ENCODE measurements around the gene MED27. TPM values are rescaled to one million over a fixed set of nuclear protein-coding genes. Genes with fewer than 3 reads are reported as not detected.

MED27 gene
- polyA plus RNA-seq (2012; ENCODE audit: missing spikeins), result 19.4 TPM

GRCh38 chr9:132079391-132080091 lies at the start of gene MED27:
TSS of gene MED27 (minus strand) at chr9:132079867. CDS start at chr9:132079844, 23 bp downstream.
- FAIRE-seq (peak; percentile 98), DNase-seq (ENCODE audit: insufficient read length) (peak; percentile 83)
- TF ChIP-seq POLR2A (IDR thresholded peaks at IDR 0.05; ENCODE audit: low read depth, low read length), result peak; percentile 60; the same call in 1 of the 2 replicates
- peak; percentile 58; the same call in 1 of the 2 replicates for TF ChIP-seq POLR2AphosphoS5 (IDR thresholded peaks at IDR 0.05; ENCODE audit: low read depth, low read length)
- 0 out of 2 replicates have a peak, but pooled peaks have one; percentile 25 for TF ChIP-seq TAF1 (IDR thresholded peaks at IDR 0.05; ENCODE audit: borderline replicate concordance, low read depth, low read length)

- DNase-seq (ENCODE audit: insufficient read length), result no peak
- FAIRE-seq, result no peak
- no peak for TF ChIP-seq POLR2AphosphoS5 (IDR thresholded peaks at IDR 0.05; ENCODE audit: low read depth, low read length)
- TF ChIP-seq POLR2A (IDR thresholded peaks at IDR 0.05; ENCODE audit: low read depth, low read length), result no peak
- TF ChIP-seq TAF1 (IDR thresholded peaks at IDR 0.05; ENCODE audit: borderline replicate concordance, low read depth, low read length), result no peak
Observed at GRCh38 chr9:132127888-132128534, 48.3 kb upstream of the MED27 start.

- TF ChIP-seq TAF1 (IDR thresholded peaks at IDR 0.05; ENCODE audit: borderline replicate concordance, low read depth, low read length), result no peak
- TF ChIP-seq POLR2A (IDR thresholded peaks at IDR 0.05; ENCODE audit: low read depth, low read length), result no peak
- TF ChIP-seq POLR2AphosphoS5 (IDR thresholded peaks at IDR 0.05; ENCODE audit: low read depth, low read length), result no peak
- FAIRE-seq (no peak), DNase-seq (ENCODE audit: insufficient read length) (no peak)
Observed at GRCh38 chr9:132126680-132127236, 47.1 kb upstream of the MED27 start.

DNA sequence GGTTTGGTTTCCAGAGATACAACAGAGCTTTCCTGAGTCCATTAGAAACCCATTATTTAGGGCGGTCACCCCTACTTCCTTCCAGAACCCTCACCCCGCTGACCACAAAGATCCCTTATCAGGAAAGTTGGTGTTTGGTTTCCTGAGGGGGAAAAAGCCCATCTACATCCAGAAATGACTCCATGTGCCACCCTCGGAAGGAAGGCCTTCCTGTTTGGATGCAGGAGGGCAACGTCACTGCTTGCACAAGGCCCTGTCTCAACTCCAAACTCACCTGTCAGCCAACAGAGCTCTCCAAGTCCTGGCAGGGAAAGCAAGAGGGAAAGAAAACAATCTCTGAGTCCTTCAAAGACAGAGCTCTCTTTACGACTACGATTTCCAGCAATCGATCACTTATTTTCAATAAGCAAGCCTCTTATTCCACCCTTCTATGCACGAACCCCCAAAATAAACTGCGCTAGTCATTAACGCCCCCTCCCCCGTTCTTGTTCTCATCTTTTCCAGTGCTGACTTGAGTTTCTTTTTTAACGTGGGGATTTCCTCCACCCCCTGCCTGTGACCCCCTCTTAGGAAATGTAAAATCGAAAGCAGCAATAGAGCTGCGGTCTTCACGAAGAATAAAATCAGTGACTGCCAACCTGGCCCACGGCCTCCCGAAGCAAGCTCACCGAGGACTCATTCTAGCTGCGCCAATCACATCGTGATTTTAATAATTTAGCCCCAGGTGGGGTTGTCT lies 46.4 kb upstream of the MED27 start:
- FAIRE-seq (no peak), DNase-seq (ENCODE audit: insufficient read length) (peak; percentile 37)
- no peak for TF ChIP-seq POLR2A (IDR thresholded peaks at IDR 0.05; ENCODE audit: low read depth, low read length)
- no peak for TF ChIP-seq TAF1 (IDR thresholded peaks at IDR 0.05; ENCODE audit: borderline replicate concordance, low read depth, low read length)
- no peak for TF ChIP-seq POLR2AphosphoS5 (IDR thresholded peaks at IDR 0.05; ENCODE audit: low read depth, low read length)

GRCh38 chr9:132125361-132125760 lies 45.7 kb upstream of the MED27 start:
- FAIRE-seq, result no peak
- DNase-seq (ENCODE audit: insufficient read length), result no peak
- TF ChIP-seq POLR2AphosphoS5 (IDR thresholded peaks at IDR 0.05; ENCODE audit: low read depth, low read length) (no peak), TAF1 (IDR thresholded peaks at IDR 0.05; ENCODE audit: borderline replicate concordance, low read depth, low read length) (no peak), POLR2A (IDR thresholded peaks at IDR 0.05; ENCODE audit: low read depth, low read length) (no peak)

DNA sequence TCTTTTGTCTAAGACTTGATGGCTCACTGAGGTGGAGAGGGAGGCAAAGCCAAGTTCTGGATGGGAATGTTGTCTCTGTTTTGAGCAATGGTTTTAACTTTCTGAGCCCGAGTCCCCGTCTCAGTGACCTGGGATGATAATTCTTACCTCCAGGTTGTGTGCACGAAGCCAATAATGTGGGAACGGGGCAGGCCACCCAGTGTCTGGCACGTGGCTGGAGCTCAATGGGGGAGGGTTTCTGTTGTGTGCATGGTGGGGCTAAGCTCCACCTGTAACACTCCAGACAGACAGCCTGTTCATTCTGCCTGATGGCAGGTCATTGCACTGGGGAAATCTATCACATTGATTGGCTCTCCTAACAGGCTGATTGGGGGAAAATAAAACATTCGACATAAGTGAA lies 45.1 kb upstream of the MED27 start:
- FAIRE-seq, result no peak
- TF ChIP-seq POLR2AphosphoS5 (IDR thresholded peaks at IDR 0.05; ENCODE audit: low read depth, low read length) (no peak), POLR2A (IDR thresholded peaks at IDR 0.05; ENCODE audit: low read depth, low read length) (no peak), TAF1 (IDR thresholded peaks at IDR 0.05; ENCODE audit: borderline replicate concordance, low read depth, low read length) (no peak)
- DNase-seq (ENCODE audit: insufficient read length), result no peak

GRCh38 chr9:132121021-132121420 lies 41.4 kb upstream of the MED27 start:
- no peak for DNase-seq (ENCODE audit: insufficient read length)
- TF ChIP-seq TAF1 (IDR thresholded peaks at IDR 0.05; ENCODE audit: borderline replicate concordance, low read depth, low read length) (no peak), POLR2AphosphoS5 (IDR thresholded peaks at IDR 0.05; ENCODE audit: low read depth, low read length) (no peak), POLR2A (IDR thresholded peaks at IDR 0.05; ENCODE audit: low read depth, low read length) (no peak)

DNA sequence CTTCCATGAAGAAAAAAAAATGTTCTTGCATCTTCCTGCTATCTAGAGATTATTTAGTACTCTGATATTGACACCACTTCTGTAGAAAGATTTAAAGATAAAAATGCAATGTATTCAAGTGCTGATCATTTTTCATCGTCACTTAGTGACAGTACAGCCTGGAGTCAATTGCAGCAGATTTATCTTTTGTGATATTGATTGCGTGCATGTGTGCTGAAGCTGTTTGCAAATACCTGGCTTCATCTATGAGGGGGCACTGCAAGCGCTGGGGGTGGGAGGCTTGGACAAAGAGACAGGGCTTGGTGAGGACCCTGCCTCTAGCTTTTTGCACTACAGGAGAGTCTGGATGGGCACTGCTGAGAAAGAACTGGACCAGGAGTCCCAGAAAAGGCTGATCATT lies 38.0 kb upstream of the MED27 start:
- TF ChIP-seq TAF1 (IDR thresholded peaks at IDR 0.05; ENCODE audit: borderline replicate concordance, low read depth, low read length) (no peak), POLR2AphosphoS5 (IDR thresholded peaks at IDR 0.05; ENCODE audit: low read depth, low read length) (no peak), POLR2A (IDR thresholded peaks at IDR 0.05; ENCODE audit: low read depth, low read length) (no peak)
- FAIRE-seq, result no peak

More at GRCh38 chr9:132121021-132121420, 41.4 kb upstream of the MED27 start:
- FAIRE-seq, result no peak

GRCh38 chr9:132116583-132116982 lies 36.9 kb upstream of the MED27 start:
- FAIRE-seq, result no peak
- TF ChIP-seq POLR2AphosphoS5 (IDR thresholded peaks at IDR 0.05; ENCODE audit: low read depth, low read length), result no peak

More for the DNA sequence above, 38.0 kb upstream of the MED27 start:
- no peak for DNase-seq (ENCODE audit: insufficient read length)

GRCh38 chr9:132114102-132114707 lies 34.5 kb upstream of the MED27 start:
- FAIRE-seq (no peak), DNase-seq (ENCODE audit: insufficient read length) (no peak)
- TF ChIP-seq POLR2AphosphoS5 (IDR thresholded peaks at IDR 0.05; ENCODE audit: low read depth, low read length), result no peak
- no peak for TF ChIP-seq TAF1 (IDR thresholded peaks at IDR 0.05; ENCODE audit: borderline replicate concordance, low read depth, low read length)
- TF ChIP-seq POLR2A (IDR thresholded peaks at IDR 0.05; ENCODE audit: low read depth, low read length), result no peak

More at GRCh38 chr9:132116583-132116982, 36.9 kb upstream of the MED27 start:
- DNase-seq (ENCODE audit: insufficient read length), result no peak

GRCh38 chr9:132109291-132109690 lies 29.6 kb upstream of the MED27 start:
- TF ChIP-seq POLR2A (IDR thresholded peaks at IDR 0.05; ENCODE audit: low read depth, low read length) (no peak), POLR2AphosphoS5 (IDR thresholded peaks at IDR 0.05; ENCODE audit: low read depth, low read length) (no peak), TAF1 (IDR thresholded peaks at IDR 0.05; ENCODE audit: borderline replicate concordance, low read depth, low read length) (no peak)
- FAIRE-seq, result no peak

More at GRCh38 chr9:132109291-132109690, 29.6 kb upstream of the MED27 start:
- DNase-seq (ENCODE audit: insufficient read length), result no peak

Data from GM12892 (cell line).